HG03457 (cell line): ENCODE data around the gene TRAF2.

Experiments used
- ATAC-seq: cut with Tn5 transposase; IDR thresholded peaks from one replicate; pipeline ENCODE4 v1.9.1; 2021; ENCODE audit warnings: moderate number of reproducible peaks; ENCODE audit not compliant: unreplicated experiment

Gene TRAF2

GRCh38 chr9:136910901-136911245 is 24.6 kb downstream of the TRAF2 start:
- ATAC-seq: no peak

GRCh38 chr9:136913701-136914438 is 27.6 kb downstream of the TRAF2 start:
- ATAC-seq: no peak

- no peak for ATAC-seq
These were observed 29.5 kb downstream of the TRAF2 start for GRCh38 chr9:136915632-136916329.

GRCh38 chr9:136916330-136917184 is 30.2 kb downstream of the TRAF2 start:
- no peak for ATAC-seq

- ATAC-seq: no peak
These were observed 31.6 kb downstream of the TRAF2 start for GRCh38 chr9:136917902-136918301.

GRCh38 chr9:136920069-136920468 is 33.8 kb downstream of the TRAF2 start:
- ATAC-seq: no peak

GRCh38 chr9:136920734-136921231 is 34.5 kb downstream of the TRAF2 start:
- no peak for ATAC-seq

- ATAC-seq: no peak
These were observed 35.0 kb downstream of the TRAF2 start for GRCh38 chr9:136921307-136921706.

- ATAC-seq: no peak
These were observed 35.4 kb downstream of the TRAF2 start for GRCh38 chr9:136921718-136922117.

GRCh38 chr9:136922540-136922939 is 36.2 kb downstream of the TRAF2 start:
- ATAC-seq: no peak

- ATAC-seq: no peak
These were observed 37.6 kb downstream of the TRAF2 start for GRCh38 chr9:136923881-136924280.

- no peak for ATAC-seq
These were observed 39.3 kb downstream of the TRAF2 start for GRCh38 chr9:136925414-136926153.

- no peak for ATAC-seq
These were observed 39.9 kb downstream of the TRAF2 start for GRCh38 chr9:136926154-136926704.

- no peak for ATAC-seq
These were observed 40.4 kb downstream of the TRAF2 start for GRCh38 chr9:136926749-136927148.

- no peak for ATAC-seq
These were observed 41.3 kb downstream of the TRAF2 start for GRCh38 chr9:136927343-136928271.

GRCh38 chr9:136928591-136928990 is 42.3 kb downstream of the TRAF2 start:
- no peak for ATAC-seq

GRCh38 chr9:136930014-136930413 is 43.7 kb downstream of the TRAF2 start:
- no peak for ATAC-seq

GRCh38 chr9:136931611-136932130 is 45.4 kb downstream of the TRAF2 start:
- ATAC-seq: no peak

- ATAC-seq: no peak
These were observed 48.0 kb downstream of the TRAF2 start for GRCh38 chr9:136934277-136934676.
